ENCODE measurements around the gene ZCCHC14. TPM values are rescaled to one million over a fixed set of nuclear protein-coding genes. Genes with fewer than 3 reads are reported as not detected.
"Not testable (repeated sequence)": the region's sequence is repeated elsewhere in the genome, so short reads cannot be mapped to it uniquely, and the experiment has no call there.

ZCCHC14 gene
- total RNA-seq, 1 experiment from 2014 or later: 4.4 TPM

- no peak for DNase-seq (ENCODE audit: low read depth)
Measured at GRCh38 chr16:87366288-87366687, 126.5 kb downstream of the ZCCHC14 start.

GRCh38 chr16:87365021-87365713, 127.7 kb downstream of the ZCCHC14 start:
- DNase-seq (ENCODE audit: low read depth): no peak

GRCh38 chr16:87363771-87364455, 128.9 kb downstream of the ZCCHC14 start:
- DNase-seq (ENCODE audit: low read depth): no peak

- not testable (repeated sequence) for DNase-seq (ENCODE audit: low read depth)
Measured at GRCh38 chr16:87362828-87363559, 129.8 kb downstream of the ZCCHC14 start.

GRCh38 chr16:87361916-87362619, 130.8 kb downstream of the ZCCHC14 start:
- no peak for DNase-seq (ENCODE audit: low read depth)

- DNase-seq (ENCODE audit: low read depth): no peak
Measured at GRCh38 chr16:87360862-87361610, 131.8 kb downstream of the ZCCHC14 start.

GRCh38 chr16:87359121-87359520, 133.7 kb downstream of the ZCCHC14 start:
- DNase-seq (ENCODE audit: low read depth): no peak

GRCh38 chr16:87358696-87359095, 134.1 kb downstream of the ZCCHC14 start:
- DNase-seq (ENCODE audit: low read depth): no peak

GRCh38 chr16:87358250-87358649, 134.6 kb downstream of the ZCCHC14 start:
- DNase-seq (ENCODE audit: low read depth): no peak

GRCh38 chr16:87356491-87356853, 136.4 kb downstream of the ZCCHC14 start:
- no peak for DNase-seq (ENCODE audit: low read depth)

Other genes starting within 250 kb of the ZCCHC14 start
- gene C16orf95, start 175.6 kb downstream of the ZCCHC14 start, total RNA-seq (2014; rRNA removed): 7.5 and 12.5 TPM in 2 replicates
- gene FBXO31, start 109.2 kb downstream of the ZCCHC14 start, total RNA-seq (2014; rRNA removed): 24.3 and 32.3 TPM in 2 replicates
- 25.1 and 35.6 TPM in 2 replicates for gene MAP1LC3B, start 100.7 kb downstream of the ZCCHC14 start, total RNA-seq (2014; rRNA removed)
- gene JPH3, start 109.5 kb upstream of the ZCCHC14 start, total RNA-seq (2014; rRNA removed): not detected in 2 replicates

Measured in LHCN-M2 (cell line).